BJ (cell line): Measurements from ENCODE around the gene SLC30A1. TPM values are rescaled to one million over a fixed set of nuclear protein-coding genes. Genes with fewer than 3 reads are reported as not detected.
"Not testable (repeated sequence)": the region's sequence is repeated elsewhere in the genome, so short reads cannot be mapped to it uniquely, and the experiment has no call there.

Experiments
- CTCF ChIA-PET: fragments of 350-600 bp; formaldehyde crosslinking; extraction: SDS; loops from one replicate; lab custom pipeline; 2021; ENCODE audit warnings: antibody characterized with exemption, inconsistent platforms; lab: Yijun Ruan, JAX
- POLR2A ChIA-PET: fragments of 300-600 bp; sonication (Branson Sonifier 250); formaldehyde crosslinking; extraction: SDS; loops from one replicate; lab custom pipeline; 2021; ENCODE audit warnings: antibody characterized with exemption; lab: Charles Lee
- DNase-seq: peaks from one replicate; pipeline ENCODE4 v3.0.0-alpha.2; 2011; ENCODE audit warnings: low read depth
- H3K27me3 ChIP-seq: 2 replicates; pipeline ENCODE4 v1.6.0; 2011; ENCODE audit warnings: low read length; ENCODE audit not compliant: control insufficient read depth, insufficient read depth
- H3K36me3 ChIP-seq: 2 replicates; pipeline ENCODE4 v1.5.1; 2011; ENCODE audit warnings: low read length; ENCODE audit not compliant: control insufficient read depth, insufficient read depth
- H3K4me3 ChIP-seq: 2 replicates; pipeline ENCODE4 v1.5.1; 2011; ENCODE audit warnings: low read depth, mild to moderate bottlenecking, control low read depth, low read length
- CTCF ChIP-seq: IDR thresholded peaks from 2 replicates; pipeline ENCODE4 v1.5.1; 2011; ENCODE audit warnings: low read depth, mild to moderate bottlenecking, control low read depth, inconsistent platforms, low read length, moderate library complexity; ENCODE audit not compliant: insufficient read depth
- polyA plus RNA-seq: library from polyadenylated mRNA; depleted of rRNA; stranded (reverse); fragments of >200 nt; gene quantifications from 2 replicates; pipeline ENCODE4 v1.2.3, GENCODE V29; 2011

SLC30A1 gene
- polyA plus RNA-seq, 1 experiment, result 5.8 TPM

DNA sequence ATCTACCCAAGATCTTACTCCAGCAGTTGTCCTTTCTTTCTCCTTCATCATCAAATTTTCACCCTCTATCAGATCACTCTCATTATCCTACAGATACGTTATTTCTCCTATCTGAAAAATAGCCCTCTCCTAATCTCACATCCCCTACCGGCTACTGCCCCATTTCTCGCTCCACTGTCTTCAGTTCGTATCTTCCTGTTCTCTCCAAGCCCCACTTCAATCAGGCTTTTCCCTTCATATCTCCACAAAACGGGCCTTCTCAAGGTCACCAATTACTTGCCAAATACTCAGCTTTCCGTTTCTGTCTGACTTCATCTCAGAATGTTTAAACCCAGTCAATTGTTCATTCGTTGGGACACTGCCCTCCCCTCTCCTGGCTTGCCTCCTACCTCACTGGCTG is 32.4 kb downstream of the SLC30A1 start:
- TF ChIP-seq CTCF, result no peak
- POLR2A ChIA-PET, result no interaction called here
- DNase-seq, result no peak
- H3K27me3 ChIP-seq, result peaks cover 4% of the 10 kb centered on the region
- H3K36me3 ChIP-seq, result no peaks in the 10 kb centered on the region
- CTCF ChIA-PET, result no interaction called here
- H3K4me3 ChIP-seq, result no peak overlapping the region

- Histone ChIP-seq H3K27me3 (peaks cover 1% of the 10 kb centered on the region; the same call in 1 of the 2 replicates), H3K4me3 (no peak overlapping the region), H3K36me3 (no peaks in the 10 kb centered on the region)
- ChIA-PET POLR2A (no interaction called here), CTCF (interaction anchor here (1.2 to 1.4 kb wide), 2 partner anchors 11 to 20 kb away, joined by 3 to 4 read pairs; no protein-coding TSS in a partner anchor)
- no peak for TF ChIP-seq CTCF
- DNase-seq, result no peak
These were observed 35.9 kb downstream of the SLC30A1 start for GRCh38 chr1:211543025-211543424.

- Histone ChIP-seq H3K27me3 (peaks cover 1% of the 10 kb centered on the region; the same call in 1 of the 2 replicates), H3K36me3 (no peaks in the 10 kb centered on the region), H3K4me3 (no peak overlapping the region)
- no peak for DNase-seq
- no peak for TF ChIP-seq CTCF
- POLR2A ChIA-PET, result no interaction called here
- CTCF ChIA-PET, result interaction anchor here (1.3 to 1.4 kb wide), 2 partner anchors 12 to 25 kb away, joined by 3 to 4 read pairs; no protein-coding TSS in a partner anchor
These were observed 37.1 kb downstream of the SLC30A1 start for GRCh38 chr1:211541720-211542477.

GRCh38 chr1:211541278-211541677 is 37.7 kb downstream of the SLC30A1 start:
- CTCF ChIA-PET, result interaction anchor here (1.3 kb wide), 1 partner anchor 25 kb away, joined by 4 read pairs; no protein-coding TSS in a partner anchor
- H3K4me3 ChIP-seq, result no peak overlapping the region
- H3K27me3 ChIP-seq, result peaks cover 1% of the 10 kb centered on the region; the same call in 1 of the 2 replicates
- no peak for TF ChIP-seq CTCF
- POLR2A ChIA-PET, result no interaction called here
- no peaks in the 10 kb centered on the region for H3K36me3 ChIP-seq
- DNase-seq, result no peak

GRCh38 chr1:211540824-211541223 is 38.1 kb downstream of the SLC30A1 start:
- H3K27me3 ChIP-seq, DNase-seq, H3K4me3 ChIP-seq, POLR2A ChIA-PET, H3K36me3 ChIP-seq: not testable (repeated sequence)
- CTCF ChIA-PET, result interaction anchor here (1.3 kb wide), 1 partner anchor 24 kb away, joined by 4 read pairs; no protein-coding TSS in a partner anchor
